ENCODE measurements around the gene SH3RF3.

The SH3RF3 gene

DNA sequence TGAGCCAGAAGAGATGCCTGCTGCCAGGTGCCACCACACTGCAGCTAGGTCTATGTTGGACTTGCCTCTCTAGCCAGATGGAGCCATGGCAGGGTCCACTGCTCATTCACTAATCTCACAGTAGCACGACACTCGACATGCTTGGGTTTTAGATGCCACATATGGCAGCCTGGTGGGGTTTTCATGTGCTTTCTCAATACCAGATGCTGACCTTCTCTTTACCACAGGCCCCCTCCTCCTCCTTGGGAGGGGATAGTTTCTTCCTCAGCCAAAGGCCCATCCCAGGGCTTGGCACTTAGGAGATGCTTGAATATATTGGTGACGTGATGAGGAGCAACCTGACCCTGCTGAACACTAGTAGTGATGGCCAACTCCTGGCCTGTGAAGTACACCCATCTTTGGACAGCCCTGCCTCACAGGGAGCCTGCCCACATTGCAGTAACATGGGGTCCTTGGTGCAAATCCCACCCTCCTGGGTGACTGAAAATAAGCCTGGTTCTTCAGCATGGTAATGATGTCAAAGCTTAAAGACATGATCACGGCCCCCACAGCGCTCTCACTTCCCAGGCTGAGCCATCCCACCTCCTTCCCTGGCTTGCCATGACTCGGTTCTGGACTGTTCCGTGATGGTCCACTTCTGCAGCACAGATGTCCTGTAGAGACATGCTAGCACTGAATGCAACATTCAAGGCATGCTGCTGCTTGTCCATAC is 227.5 kb downstream of the SH3RF3 start:
- DNase-seq, result peak in 7 of 42 donors; percentile 5 to 24 (median 11)
- intact Hi-C loops (cut with DNase I), result no loop called here

DNA sequence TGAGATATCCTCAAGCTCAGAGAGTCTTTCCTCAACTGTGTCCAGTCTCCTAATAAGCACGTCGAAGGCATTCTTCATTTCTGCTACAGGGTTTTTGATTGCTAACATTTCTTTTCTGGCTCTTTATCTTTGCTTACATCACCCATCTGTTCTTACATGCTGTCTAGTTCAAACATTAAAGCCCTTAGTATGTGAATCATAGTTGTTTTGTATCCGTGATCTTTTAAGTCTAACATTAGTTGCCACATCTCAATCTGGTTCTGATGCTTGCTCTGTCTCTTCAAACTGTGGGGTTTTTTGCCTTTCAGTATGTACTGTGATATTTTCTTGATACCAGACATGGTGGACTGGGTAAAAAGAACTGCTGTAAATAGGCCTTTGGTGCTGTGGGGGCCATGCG is 235.2 kb downstream of the SH3RF3 start:
- intact Hi-C loops (cut with DNase I), result no loop called here
- no peak for DNase-seq

DNA sequence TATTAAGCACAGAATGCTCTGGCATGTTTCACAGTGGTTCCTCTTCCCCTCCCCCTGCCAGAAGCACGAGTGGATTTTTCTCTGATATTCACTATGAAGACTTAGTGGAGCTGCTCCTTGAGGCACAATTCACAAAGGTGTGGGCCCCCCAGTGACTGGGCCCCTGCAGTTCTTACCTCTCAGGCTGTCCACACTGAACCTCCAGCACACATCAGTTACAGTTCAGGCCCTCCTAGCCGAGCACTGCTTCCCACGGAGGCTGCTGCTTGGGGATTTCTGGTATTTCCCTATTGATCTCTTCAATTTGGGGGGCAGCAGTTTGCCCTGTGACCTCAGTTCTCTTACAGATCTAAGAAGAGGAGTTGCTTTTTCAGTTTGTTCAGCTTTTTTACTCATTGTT is 236.1 kb downstream of the SH3RF3 start:
- intact Hi-C loops (cut with DNase I), result no loop called here

GRCh38 chr2:109367683-109368082 is 238.7 kb downstream of the SH3RF3 start:
- peak in 1 of 42 donors; percentile 8 for DNase-seq
- intact Hi-C loops (cut with DNase I), result no loop called here

More for the DNA sequence above, 236.1 kb downstream of the SH3RF3 start:
- peak in 8 of 42 donors; percentile 1 to 39 (median 12) for DNase-seq

GRCh38 chr2:109368798-109369197 is 239.8 kb downstream of the SH3RF3 start:
- DNase-seq, result peak in 10 of 42 donors; percentile 0 to 38 (median 17)
- intact Hi-C loops (cut with DNase I), result no loop called here

GRCh38 chr2:109369671-109370191 is 240.7 kb downstream of the SH3RF3 start:
- intact Hi-C loops (cut with DNase I), result no loop called here
- peak in 8 of 42 donors; percentile 0 to 30 (median 9) for DNase-seq

GRCh38 chr2:109370399-109371035 is 241.5 kb downstream of the SH3RF3 start:
- DNase-seq, result peak in 9 of 42 donors; percentile 2 to 33 (median 5)
- intact Hi-C loops (cut with DNase I), result no loop called here

DNA sequence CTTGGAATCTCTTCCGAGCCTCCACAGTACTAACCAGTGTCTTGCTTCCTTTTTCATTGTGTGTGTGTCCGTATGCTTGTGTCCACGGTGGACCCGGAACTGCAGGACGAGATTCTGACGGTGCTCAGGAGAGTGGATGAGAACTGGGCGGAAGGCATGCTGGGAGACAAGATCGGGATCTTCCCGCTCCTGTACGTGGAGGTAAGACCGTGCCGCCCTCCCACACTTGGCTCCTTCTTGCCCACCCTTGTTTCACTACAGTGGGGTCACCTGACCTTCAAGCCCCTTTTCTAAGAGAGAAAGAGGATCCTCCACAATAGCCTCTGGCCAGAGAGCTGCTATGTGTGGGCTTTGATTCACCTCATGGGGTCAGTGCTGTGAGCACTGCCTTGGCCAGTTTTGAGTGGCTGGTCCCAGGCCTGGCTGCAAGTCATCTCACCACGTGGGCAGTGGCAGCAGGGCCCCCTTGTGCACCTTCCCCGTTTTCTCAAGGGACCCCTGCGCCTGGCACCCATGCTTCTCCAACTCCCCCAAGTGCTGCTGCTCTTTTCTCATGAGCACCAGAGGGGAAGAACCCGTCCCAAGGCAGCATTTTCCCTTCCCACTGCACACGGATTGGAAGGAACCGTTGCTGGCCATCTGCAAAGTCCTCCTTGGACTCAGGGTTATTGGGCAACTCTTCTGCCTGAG is 242.6 kb downstream of the SH3RF3 start:
- intact Hi-C loops (cut with DNase I), result no loop called here
- DNase-seq, result peak in 11 of 42 donors; percentile 1 to 21 (median 8)

GRCh38 chr2:109372171-109372568 is 243.2 kb downstream of the SH3RF3 start:
- intact Hi-C loops (cut with DNase I), result no loop called here
- peak in 5 of 42 donors; percentile 3 to 8 (median 6) for DNase-seq

- peak in 6 of 42 donors; percentile 0 to 13 (median 6) for DNase-seq
- intact Hi-C loops (cut with DNase I), result no loop called here
Observed at GRCh38 chr2:109372614-109373013, 243.6 kb downstream of the SH3RF3 start.

GRCh38 chr2:109373791-109374547 is 245.0 kb downstream of the SH3RF3 start:
- peak in 10 of 42 donors; percentile 1 to 33 (median 8) for DNase-seq
- intact Hi-C loops (cut with DNase I), result no loop called here

GRCh38 chr2:109374548-109375130 is 245.6 kb downstream of the SH3RF3 start:
- intact Hi-C loops (cut with DNase I), result no loop called here
- peak in 11 of 42 donors; percentile 1 to 34 (median 11) for DNase-seq

DNA sequence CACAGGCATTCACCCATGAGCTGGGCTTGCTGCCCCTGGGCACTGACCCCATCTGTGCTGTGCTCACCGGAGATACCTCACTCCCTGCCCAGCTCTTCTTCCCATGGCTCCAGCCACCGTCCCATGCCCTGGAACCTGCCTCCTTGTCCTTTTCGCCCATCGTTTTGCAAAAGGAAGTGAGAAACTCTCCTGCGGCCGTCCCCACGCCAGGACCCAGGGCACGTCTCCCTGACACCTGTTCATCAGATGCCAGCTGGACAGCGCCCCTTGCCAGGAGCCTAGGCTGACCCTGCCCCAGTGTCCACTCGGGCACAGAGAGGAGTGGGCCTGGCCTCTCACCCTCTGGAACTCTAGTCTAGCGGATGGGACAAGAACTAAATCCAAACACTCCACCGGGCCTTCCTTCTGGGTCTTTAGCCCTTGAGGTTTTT is 246.1 kb downstream of the SH3RF3 start:
- intact Hi-C loops (cut with DNase I), result no loop called here
- peak in 10 of 42 donors; percentile 4 to 37 (median 12) for DNase-seq

DNA sequence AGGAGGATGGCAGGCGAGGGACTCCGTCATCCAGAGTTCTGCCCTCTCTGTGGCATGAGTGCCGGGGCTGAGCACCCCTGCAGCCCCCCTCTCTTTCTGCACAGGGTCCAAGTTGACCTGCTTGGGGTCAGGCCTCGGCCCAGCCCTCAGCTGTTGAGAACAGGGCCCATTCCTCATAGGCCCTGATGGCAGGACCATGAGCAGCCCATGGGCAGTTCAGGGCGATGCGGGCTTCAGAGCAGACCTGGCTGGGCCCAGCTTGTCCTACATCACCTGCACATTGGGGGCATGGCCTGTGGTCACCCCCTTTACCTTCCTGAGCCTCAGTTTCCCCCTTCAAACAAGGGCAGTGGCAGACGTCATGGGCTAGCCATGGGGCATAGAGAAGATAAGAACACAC is 246.7 kb downstream of the SH3RF3 start:
- intact Hi-C loops (cut with DNase I), result no loop called here

DNA sequence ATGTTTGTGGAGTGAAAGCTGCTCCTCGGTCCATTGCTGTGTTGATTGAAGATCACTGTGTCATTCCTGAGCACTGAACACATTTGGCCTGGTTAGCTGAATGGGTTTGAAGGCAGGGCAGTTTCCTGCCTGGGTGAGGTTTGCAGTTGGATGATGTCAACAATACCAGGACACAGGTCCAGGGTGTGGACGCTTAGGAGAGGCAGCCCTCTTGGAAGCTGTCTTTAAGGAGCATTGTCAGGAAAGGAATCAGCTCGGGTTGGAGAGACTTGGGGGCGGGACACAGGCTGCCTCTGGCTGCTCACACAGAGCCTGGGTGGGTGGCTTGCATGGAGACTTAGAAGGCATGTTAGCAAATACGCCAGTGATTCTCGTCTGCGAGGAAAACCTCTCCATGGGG is 247.1 kb downstream of the SH3RF3 start:
- intact Hi-C loops (cut with DNase I), result no loop called here
- peak in 27 of 42 donors; percentile 9 to 79 (median 43) for DNase-seq

More for the DNA sequence above, 246.7 kb downstream of the SH3RF3 start:
- peak in 9 of 42 donors; percentile 3 to 36 (median 11) for DNase-seq

- intact Hi-C loops (cut with DNase I), result no loop called here
- peak in 10 of 42 donors; percentile 1 to 31 (median 8) for DNase-seq
Observed at GRCh38 chr2:109376796-109377495, 247.9 kb downstream of the SH3RF3 start.

GRCh38 chr2:109377976-109378375 is 249.0 kb downstream of the SH3RF3 start:
- peak in 9 of 42 donors; percentile 1 to 22 (median 14) for DNase-seq
- intact Hi-C loops (cut with DNase I), result no loop called here

DNA sequence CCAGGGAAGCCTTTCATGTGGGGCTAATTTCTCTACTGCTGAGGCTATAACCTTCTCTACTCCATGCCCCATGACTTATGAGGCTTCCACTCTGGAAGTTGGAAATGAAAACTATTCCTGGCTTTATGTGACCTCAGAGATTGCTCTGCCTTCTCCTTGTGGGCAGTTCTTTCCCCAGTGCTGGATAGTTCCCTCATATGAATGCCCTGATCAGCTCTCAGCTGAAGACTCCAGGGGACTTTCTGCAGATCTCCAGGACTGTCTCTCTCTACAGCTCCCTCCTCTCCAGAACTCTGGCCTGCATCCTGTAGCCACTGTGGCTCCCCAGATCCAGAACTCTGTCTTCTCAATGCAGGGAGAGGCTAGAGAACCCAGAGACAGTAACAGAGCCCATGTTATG is 249.7 kb downstream of the SH3RF3 start:
- DNase-seq, result peak in 5 of 42 donors; percentile 1 to 8 (median 3)

More for the DNA sequence above, 249.7 kb downstream of the SH3RF3 start:
- intact Hi-C loops (cut with DNase I), result no loop called here

Measured in head of caudate nucleus (tissue), 42 donors.